GM12891 (cell line): ENCODE data around the gene RASGRP1.

ENCODE experiments used
- PAX5 ChIP-seq: IDR thresholded peaks from 2 replicates; pipeline ENCODE4 v1.6.1; 2011; ENCODE audit warnings: low read length, moderate library complexity, mild to moderate bottlenecking; ENCODE audit not compliant: insufficient read depth, severe bottlenecking
- POLR2A ChIP-seq: IDR thresholded peaks from 2 replicates; pipeline ENCODE4 v1.6.1; 2011; ENCODE audit warnings: low read depth, low read length, control low read depth
- POLR2AphosphoS5 ChIP-seq: IDR thresholded peaks from 2 replicates; pipeline ENCODE4 v1.6.1; 2011; ENCODE audit warnings: low read depth, low read length, control low read depth
- POU2F2 ChIP-seq: IDR thresholded peaks from 2 replicates; pipeline ENCODE4 v1.6.1; 2011; ENCODE audit warnings: low read depth, mild to moderate bottlenecking, control low read depth, low read length, moderate library complexity
- SPI1 ChIP-seq: IDR thresholded peaks from 2 replicates; pipeline ENCODE4 v1.6.1; 2011; ENCODE audit warnings: low read depth, low read length, control low read depth
- TAF1 ChIP-seq: IDR thresholded peaks from 2 replicates; pipeline ENCODE4 v1.6.1; 2011; ENCODE audit warnings: low read depth, low read length, control low read depth

GRCh38 chr15:38600236-38600635, 35.6 kb upstream of the RASGRP1 start:
- no peak for TF ChIP-seq TAF1
- no peak for TF ChIP-seq POLR2AphosphoS5
- TF ChIP-seq POLR2A: no peak
- no peak for TF ChIP-seq POU2F2
- no peak for TF ChIP-seq SPI1
- TF ChIP-seq PAX5: no peak
